ENCODE data around the gene ALKAL2. TPM values are rescaled to one million over a fixed set of nuclear protein-coding genes. Genes with fewer than 3 reads are reported as not detected.

Gene ALKAL2
- polyA plus RNA-seq, 3 donors, result 4.7 to 6.6 (median 5.8) TPM

DNA sequence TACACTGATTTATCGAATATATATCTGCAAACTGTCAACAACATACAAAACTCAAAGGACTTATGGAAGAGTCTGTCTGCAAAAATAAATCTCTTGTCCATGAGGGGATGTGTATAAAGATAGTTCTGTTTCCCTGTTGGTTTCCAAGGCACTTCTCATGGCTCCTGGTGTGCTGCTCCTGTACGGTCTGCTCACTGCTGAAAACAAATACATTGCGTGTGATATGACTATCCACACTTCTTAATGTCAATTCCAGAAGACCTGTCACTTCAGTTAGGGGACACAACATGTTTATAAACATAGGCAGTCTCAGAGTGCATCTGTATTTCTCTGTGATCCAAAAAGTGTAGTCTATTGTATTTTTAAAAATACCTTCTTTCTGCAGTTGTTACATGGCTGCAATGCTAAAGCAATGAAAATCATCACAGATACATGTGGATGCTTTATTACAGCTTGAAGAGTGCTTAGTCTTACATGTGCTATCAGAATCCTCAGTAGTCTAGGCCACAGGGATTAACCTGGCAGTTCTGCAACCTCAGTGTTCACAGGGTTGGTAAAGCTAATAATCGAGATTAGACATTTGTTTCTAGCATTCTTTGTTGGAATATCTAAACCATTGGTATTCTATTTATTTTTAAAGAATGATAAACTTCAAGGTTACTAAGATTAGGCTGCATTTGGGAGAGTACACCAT, 7.8 kb downstream of the ALKAL2 start:
- no peak for DNase-seq (ENCODE audit: extremely low read depth in 1 of 11, low read depth in 9 of 11, low spot score in 4 of 11)

DNA sequence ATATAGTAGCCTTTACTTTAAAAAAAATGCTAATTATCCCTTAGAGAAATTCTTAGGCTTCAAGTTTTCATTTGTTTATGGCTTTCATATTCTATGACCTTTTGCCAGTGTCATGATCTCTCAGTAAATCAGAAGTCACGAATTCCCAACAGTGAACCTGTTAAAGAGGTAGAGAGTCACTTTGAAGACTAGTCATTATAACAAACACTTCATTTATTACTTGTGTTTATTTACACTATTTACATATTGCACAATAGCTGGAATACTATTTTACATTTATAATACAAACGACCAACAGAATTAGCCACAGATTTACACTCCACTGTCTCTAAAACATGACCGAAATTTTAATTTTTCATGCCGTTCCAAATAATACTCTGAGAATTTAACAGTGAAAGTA, 8.5 kb downstream of the ALKAL2 start:
- DNase-seq (ENCODE audit: extremely low read depth in 1 of 11, low read depth in 9 of 11, low spot score in 4 of 11), result no peak

DNA sequence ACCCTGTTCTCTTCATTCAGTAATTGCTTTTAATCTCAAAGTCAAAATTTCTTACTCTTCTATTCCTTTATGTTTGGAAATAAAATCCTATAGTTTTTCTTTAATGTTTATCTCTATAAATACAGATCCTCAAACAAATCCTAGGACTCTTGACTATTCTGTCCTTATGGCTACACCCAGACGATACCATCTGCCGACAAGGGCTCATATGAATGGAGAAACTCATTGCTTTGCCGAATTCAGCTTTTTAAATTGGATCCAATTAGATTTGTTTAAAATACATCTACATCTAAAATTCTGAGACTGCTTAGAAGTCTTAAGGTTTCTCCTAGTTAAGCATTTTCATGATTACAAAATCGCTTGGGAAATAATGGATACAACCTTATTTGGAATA, 9.0 kb downstream of the ALKAL2 start:
- DNase-seq (ENCODE audit: extremely low read depth in 1 of 11, low read depth in 9 of 11, low spot score in 4 of 11), result no peak

DNA sequence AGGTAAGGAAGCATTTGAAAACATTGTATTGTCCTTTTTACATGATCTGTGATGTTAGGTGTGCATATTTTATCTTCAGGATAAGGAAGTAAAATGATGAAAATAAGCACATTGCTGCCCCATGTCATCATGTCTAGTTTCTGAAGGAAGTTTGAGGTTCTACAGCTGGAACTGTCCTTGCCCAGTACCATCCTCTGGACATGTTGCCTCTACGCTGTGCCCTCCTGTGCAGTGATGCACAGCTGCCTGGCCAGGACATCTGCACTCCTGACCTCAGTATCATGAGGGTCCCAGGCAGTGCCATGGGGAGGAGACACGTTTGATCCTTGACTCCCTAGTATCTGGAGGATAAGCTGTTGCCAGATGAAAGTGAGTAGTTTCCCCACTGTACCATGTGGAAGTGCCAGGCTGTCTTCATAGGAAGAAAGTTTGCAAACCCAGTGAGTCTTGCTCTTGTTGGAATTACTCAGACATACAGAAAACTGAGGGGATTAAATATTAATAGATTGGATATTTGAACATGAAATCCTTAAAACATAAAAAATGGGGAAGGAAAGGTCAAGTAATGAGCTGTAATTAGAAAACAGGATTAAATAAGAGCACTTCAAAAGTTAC, 9.5 kb downstream of the ALKAL2 start:
- no peak for DNase-seq (ENCODE audit: extremely low read depth in 1 of 11, low read depth in 9 of 11, low spot score in 4 of 11)

DNA sequence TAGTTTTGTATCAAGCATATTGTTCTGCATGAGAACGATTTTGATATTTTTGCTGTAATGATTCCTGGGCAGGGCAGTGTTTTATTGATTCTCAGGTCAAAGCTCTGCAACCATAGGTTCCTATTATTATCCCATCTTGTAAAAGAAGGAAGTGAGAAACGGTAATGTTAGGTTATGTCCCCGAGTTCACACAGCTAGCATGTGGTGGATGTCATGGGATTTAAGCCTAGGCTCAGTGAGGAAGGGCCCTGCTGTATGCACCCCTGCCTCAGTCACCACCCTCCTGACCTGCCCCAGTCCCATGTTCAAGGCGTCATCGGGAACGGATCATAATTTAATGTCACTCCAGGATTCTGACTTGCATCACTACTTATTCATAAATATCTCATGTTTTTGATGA, 12.4 kb downstream of the ALKAL2 start:
- no peak for DNase-seq (ENCODE audit: extremely low read depth in 1 of 11, low read depth in 9 of 11, low spot score in 4 of 11)

DNA sequence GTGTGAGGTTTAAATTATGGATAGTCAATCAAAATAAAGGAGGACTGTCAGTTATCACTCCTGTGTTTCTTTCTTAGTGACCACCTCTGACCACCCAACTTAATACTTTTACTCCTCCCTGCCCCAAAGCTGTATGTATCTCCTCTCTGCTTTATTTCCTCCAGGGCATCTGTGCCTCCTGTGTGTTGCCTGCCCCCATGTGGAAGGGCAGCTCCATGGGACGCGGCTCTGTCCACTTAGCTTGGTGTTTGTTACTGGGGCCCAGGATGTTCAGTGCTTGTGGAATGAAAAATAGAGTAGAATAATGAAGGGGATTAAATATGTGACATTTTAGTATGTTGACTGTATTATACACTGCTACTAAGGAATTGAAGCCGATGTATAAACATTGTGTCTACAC, 13.4 kb downstream of the ALKAL2 start:
- no peak for DNase-seq (ENCODE audit: extremely low read depth in 1 of 11, low read depth in 9 of 11, low spot score in 4 of 11)

DNA sequence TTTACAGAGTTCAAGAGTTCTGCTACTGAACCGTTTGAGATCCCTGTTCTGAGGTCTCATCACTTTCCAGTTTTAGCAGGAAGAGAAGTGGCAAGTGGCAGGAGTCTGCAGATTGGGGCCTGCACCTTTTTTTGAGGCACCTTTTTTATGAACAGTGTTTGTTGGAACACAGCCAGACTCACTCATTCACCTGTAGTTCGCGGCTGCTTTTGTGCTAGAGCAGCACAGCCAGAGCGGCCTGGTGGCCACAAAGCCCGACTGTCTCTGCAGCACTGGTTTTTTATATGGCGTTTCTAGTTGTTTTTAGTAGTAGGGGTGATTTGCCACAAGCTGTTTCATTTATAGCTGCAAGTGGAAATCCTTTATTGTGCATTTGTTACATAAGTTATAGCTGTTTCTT, 14.6 kb downstream of the ALKAL2 start:
- no peak for DNase-seq (ENCODE audit: extremely low read depth in 1 of 11, low read depth in 9 of 11, low spot score in 4 of 11)

DNA sequence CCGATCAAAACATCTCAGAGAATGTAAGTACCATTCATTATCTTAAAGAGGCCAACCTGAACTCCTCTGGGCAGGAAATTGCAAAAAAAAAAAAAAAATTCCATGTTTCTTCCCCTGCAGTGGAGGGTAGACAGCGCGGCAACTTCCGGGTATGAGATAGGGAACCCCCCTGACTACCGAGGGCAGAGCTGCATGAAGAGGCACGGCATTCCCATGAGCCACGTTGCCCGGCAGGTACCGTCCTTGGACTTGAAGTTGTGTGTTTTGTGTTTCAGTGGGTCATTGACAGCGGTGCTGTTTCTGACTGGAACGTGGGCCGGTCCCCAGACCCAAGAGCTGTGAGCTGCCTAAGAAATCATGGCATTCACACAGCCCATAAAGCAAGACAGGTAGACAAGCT, 16.0 kb downstream of the ALKAL2 start:
- DNase-seq (ENCODE audit: extremely low read depth in 1 of 11, low read depth in 9 of 11, low spot score in 4 of 11), result no peak

DNA sequence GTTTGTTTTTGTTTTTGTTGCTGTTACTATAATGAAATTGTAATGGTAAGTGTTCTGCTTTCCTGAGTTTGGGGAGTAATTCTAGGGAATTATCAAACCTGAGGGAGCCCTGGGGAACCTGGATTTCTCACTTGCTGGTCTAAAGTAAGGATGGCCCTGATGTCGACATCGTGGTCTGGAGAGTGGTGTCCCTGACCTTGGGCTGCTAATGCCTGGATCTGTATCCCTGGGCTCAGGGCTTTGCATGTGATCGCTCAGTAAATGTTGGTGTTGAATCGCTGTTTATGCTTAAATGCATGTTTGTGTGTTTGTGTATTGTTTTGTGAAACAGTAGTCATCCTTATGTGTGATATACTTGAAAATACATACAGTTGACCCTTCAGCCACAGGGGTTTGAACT, 17.0 kb downstream of the ALKAL2 start:
- no peak for DNase-seq (ENCODE audit: extremely low read depth in 1 of 11, low read depth in 9 of 11, low spot score in 4 of 11)

DNA sequence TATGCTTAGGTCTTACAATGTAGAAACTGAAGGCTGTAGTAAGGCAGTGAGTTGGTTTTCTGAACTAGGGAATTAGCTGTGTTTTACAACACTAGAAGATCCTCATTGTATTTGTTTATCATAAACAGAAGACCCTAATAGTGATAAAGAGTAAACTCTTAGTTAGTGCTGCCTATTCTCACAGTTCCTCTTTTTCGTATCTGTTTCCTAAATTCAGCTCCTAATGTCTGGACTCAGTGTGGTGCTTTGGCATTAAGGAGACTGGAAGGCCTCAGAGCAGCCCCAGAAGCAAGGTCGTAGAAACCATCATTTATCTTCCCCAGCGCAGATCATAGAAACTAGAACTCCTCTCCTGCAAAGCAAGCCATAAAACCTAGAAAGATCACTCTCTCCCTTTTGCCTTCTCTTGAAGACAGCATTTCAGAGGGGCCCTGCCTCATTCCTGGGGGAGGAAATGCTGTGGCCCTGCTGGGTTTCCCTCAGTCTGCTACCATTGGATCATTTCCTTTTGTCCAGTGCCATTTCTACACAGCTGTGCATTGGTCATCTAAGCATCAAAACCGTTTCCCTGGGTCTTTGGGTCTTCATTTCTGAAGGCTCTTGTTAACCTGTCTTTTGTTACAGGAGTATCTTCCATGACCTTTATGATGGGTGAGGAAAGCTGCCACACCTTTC, 18.4 kb downstream of the ALKAL2 start:
- no peak for DNase-seq (ENCODE audit: extremely low read depth in 1 of 11, low read depth in 9 of 11, low spot score in 4 of 11)

DNA sequence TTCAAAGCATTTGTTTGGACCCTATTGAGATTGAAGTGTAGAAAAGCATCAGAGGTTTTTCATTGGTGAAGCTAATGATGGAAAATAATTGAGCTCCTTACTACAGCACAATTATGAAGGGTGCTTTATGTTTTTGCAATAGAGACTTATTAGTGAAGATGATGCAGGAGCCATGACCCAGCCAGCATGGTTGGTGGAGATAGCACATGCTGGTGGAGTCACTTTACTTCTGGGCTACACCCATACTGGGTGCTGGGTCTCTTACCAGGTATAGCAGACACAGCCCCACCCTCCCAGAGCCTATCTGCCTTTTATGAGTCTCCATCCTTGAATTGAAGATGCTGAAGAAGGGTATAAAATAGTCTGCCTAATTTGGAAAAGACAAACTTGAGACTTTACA, 19.6 kb downstream of the ALKAL2 start:
- DNase-seq (ENCODE audit: extremely low read depth in 1 of 11, low read depth in 9 of 11, low spot score in 4 of 11), result no peak

DNA sequence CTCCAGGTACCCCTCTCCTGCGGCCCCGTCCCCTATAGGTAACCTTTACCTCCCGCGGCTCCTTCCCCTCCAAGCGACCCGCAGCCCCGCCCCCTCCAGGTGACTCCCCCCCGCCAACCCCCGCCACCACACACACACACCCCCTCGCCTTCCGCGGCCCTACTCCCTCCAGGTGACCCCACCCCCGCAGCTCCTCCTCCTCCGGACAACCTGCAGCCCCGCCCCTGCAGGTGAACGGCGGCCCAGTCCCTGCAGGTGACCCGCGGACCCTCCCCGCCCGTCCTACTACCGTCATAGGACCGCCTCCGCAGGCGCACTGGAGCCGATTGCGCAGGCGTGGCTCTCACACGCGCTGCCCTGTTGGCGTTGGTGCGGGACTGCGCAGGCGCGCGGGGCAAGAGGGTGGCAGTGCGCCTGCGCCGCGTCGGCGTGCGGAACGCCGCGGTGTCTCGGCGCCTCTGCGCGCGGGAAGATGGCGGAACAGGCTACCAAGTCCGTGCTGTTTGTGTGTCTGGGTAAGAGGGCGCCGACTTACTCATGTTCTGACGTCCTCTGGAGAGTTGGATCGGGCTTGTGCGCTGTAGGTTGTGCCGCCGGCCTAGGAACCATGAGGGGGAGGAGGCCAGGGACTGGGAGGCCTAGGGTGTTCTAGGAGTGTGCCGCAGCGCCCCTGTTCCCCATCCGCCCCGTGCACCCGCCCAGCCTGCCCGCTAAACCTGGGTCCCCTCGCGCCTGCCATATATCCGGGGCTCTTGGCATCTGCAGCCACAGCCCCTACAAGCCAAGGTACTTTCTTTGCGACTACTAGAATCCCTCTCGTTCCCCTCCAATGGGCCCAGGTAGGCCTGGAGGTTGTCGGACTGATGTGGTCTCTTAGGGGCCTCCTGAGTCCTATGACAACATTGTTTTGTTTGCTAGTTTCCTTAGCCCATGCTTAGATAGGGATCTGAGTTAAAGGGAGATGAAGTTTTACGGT, 23.1 kb downstream of the ALKAL2 start, which contains the start of gene ACP1:
Gene ACP1 (plus strand): TSS at position 455 of the 976 bp plus-strand sequence. CDS start 18 bp downstream, at position 473.
- DNase-seq (ENCODE audit: extremely low read depth in 1 of 11, low read depth in 9 of 11, low spot score in 4 of 11), result peak; percentile 89 to 95 (median 93)

DNA sequence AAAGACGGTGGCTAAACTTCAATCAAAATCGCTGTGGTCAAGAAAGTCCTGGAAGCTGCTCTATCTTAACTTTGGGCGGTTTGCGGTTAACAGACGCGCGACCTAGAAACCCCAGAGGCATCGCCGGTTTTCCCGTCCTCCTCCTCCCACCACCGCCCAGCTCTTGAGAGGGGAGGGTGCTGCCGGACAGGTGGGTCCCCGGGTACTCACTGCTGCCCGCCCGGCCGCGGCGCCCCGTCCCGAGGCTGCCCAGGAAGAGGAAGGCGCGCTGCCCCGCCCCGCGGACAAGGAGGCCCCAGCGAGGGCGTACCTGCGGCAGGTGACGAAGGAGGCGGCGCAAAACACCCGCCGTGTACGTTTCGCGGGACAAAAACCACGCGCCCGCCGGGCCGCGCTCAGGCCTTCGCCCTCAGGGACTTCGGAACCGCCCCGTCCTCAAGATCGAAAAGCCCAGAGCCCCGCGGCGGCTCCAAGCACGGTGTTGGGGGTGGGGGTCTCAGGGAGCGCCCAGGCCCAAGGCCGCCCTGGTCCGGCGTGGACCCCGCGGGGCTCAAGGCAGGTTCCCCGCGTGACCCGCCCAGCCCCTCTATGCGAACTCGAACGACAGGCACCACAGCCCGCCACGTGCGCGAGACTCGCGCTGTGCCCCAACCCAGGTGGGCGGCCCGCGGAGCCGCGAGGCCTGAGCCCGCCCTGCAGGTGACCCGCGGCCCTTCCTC, 24.0 kb downstream of the ALKAL2 start, which contains the start of gene SH3YL1:
Gene SH3YL1 (minus strand): TSS at position 259 of the 719 bp plus-strand sequence. CDS start 48 bp downstream, at position 211.
- DNase-seq (ENCODE audit: extremely low read depth in 1 of 11, low read depth in 9 of 11, low spot score in 4 of 11), result no peak

DNA sequence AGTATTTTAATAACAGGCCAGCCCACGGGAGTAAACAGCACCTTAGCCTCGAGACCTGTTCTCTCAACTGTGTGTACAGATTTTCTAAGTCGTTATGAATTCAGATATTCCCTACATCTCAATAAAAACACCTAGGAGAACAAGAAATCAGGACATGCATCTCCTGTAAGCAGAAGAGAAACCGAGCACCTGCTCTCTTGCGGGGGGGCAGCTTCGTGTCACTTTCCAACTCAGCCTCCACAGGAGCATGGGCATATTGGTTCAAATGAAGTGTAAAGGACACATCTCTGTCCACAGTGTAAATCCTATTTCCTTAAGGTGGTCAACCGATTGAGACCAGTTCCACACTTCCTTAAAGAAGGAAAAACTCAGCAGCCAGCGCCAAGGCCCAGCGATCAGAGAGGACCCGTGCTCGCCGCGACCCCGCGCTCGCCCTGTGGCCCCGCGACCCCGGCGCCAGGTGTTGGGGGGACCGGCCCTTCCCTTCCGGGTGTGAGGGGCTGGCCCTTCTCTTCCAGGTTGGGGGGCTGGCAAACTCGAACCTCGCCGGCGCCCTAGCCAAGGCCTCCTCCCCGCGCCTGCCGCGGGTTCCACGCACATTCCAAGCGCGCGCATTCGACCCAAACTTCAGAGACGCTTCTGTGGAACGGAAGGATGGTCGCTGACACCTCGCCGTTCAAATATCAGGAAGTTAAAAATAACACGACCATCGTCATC, 24.7 kb downstream of the ALKAL2 start:
- DNase-seq (ENCODE audit: extremely low read depth in 1 of 11, low read depth in 9 of 11, low spot score in 4 of 11), result no peak

DNA sequence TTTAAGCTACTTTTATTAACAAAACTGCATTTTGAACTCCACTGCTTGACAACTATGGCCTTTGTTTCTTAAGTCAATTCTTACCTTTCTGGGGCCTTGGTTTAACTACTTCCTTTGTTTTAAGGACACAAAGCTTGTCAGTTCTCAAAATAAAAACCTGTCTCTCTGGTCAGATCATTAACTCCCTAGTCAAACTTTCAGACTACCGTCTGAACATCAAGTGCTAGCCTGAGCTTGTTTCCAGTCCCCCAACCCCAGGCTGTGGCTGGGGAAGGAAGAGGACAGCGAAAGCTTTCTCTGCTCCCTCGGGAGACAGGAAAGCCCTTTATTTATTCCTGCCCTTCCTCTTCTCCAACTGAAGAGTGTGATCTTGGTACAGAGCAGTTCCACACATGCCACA, 25.8 kb downstream of the ALKAL2 start:
- DNase-seq (ENCODE audit: extremely low read depth in 1 of 11, low read depth in 9 of 11, low spot score in 4 of 11), result no peak

DNA sequence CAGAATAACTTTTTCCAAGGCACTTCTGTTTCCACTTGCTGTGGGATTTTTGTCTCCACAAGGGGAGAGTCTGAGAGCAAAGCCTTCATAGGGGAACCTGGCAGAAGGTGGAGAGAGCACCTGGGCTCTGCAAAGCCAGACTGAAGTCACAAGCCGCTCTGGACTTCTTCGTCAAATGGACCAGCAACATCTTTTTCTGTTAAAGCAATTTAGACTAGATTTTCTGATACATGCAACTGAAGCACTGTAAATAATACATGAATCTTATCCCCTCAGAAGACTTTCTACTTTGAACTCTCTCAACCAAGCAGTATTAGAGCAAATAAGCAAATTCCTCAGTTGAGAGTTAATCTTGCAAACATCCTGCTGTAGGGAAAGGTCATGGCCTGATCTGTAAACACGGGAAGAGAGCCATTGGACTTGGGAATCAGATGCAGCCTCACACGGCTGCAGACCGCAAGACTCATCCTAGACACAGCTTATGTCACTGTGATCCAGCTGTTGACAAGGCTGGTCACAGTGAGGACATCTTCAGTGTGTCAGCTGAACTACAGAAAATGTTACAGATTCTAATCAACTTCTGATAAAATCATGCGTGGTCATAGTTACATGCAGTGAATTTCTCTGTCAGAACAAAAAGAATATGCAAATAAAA, 27.3 kb downstream of the ALKAL2 start:
- peak in 1 of 11 donors; percentile 22 for DNase-seq (ENCODE audit: extremely low read depth in 1 of 11, low read depth in 9 of 11, low spot score in 4 of 11)

DNA sequence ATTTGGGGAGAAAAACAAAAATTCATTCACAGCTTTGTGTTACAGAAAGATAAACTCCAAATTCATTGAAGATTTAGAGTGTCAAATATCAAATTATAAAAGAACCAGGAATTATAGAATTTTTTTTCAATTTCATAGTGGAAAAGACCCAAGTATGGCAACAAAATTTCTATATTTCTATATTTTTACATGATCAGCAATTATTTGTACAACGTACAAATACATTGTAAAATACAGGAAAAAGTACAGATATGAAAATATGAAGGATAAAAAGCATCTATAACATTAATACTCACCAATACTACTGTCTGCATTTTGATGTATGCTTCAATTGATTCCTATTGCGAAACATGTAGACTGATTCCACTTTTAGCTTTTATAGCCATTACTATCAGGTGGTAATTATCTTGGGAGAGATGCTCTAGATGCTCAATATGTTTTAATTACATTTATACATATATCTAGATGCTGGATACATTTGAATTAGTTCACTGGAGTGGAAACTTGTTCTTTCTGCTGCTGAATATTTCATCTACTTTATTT, 28.0 kb downstream of the ALKAL2 start:
- DNase-seq (ENCODE audit: extremely low read depth in 1 of 11, low read depth in 9 of 11, low spot score in 4 of 11), result no peak

Data from renal cortex interstitium (tissue), 11 donors.